ENCODE results near the gene SH3D19.
"Not testable (repeated sequence)": the region's sequence is repeated elsewhere in the genome, so short reads cannot be mapped to it uniquely, and the experiment has no call there.

The SH3D19 gene

DNA sequence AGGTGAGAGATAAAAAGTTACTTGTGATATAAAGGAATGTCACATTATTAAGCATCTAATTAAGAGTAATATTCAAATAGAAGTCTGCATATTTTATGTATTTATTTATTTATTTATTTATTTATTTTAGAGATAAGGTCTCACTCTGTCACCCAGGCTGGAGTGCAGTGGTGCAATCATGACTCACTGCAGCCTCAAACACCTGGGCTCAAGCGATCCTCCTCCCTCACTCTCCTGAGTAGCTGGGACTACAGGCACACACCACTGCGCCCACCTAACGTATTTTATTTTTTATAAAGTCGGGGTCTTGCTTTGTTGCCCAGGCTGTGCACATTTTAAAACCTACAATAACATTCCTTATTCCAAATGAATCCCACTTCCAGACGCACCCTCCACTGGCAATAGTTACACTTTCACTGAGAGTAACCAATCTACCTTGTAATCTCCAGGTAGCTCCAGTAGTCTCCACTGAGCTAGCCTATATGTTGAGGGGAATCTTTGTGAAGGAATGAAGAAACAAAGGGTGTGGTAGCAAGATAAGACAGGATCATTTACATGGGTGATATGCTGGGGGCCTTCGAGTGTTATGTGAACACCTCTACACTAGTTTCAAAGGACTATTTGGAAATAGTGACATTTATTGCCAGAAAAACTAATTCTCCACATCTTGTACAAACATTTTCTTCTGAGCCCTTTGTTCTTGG is 11.9 kb downstream of the SH3D19 start:
- Mint-ChIP-seq H3K27me3 (no peaks in the 10 kb centered on the region), H3K4me1 (no peaks in the 10 kb centered on the region), H3K36me3 (no peaks in the 10 kb centered on the region), H3K4me3 (no peak overlapping the region), H3K9me3 (no peaks in the 10 kb centered on the region), H3K27ac (no peak overlapping the region)
- DNase-seq: no peak
- CTCF ChIA-PET: interaction anchor here (0.6 kb wide), 1 partner anchor 13 kb away, joined by 3 read pairs; no protein-coding TSS in a partner anchor

GRCh38 chr4:151310124-151310728 is 15.2 kb downstream of the SH3D19 start:
- H3K4me3 Mint-ChIP-seq: no peak overlapping the region
- H3K27me3 Mint-ChIP-seq: no peaks in the 10 kb centered on the region
- DNase-seq: no peak
- no peaks in the 10 kb centered on the region for H3K4me1 Mint-ChIP-seq
- H3K36me3 Mint-ChIP-seq: no peaks in the 10 kb centered on the region
- CTCF ChIA-PET: no interaction called here
- no peak overlapping the region for H3K27ac Mint-ChIP-seq
- H3K9me3 Mint-ChIP-seq: no peaks in the 10 kb centered on the region

DNA sequence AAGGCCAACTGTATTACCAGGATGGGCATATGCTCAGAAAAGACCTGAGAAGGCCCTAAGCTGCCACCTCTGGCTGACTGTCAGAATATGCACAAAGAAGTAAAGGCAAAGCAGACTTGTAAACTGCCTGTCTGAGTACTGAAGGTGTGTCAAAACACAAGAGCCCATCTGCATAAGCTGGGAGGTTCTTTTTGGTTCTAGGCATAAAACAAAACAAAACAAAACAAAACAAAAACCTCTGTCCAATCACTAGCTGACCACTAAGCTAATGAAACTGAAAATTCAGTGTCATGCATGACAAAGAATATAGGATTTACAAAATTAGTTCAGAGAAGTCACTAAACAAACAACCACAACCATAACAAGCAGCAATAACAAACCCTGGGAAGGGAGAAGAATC is 20.6 kb downstream of the SH3D19 start:
- Mint-ChIP-seq H3K27ac (no peak overlapping the region), H3K36me3 (no peaks in the 10 kb centered on the region)
- CTCF ChIA-PET: interaction anchor here (1.6 kb wide), 1 partner anchor 29 kb away, joined by 4 read pairs; no protein-coding TSS in a partner anchor

GRCh38 chr4:151304226-151304625 is 21.2 kb downstream of the SH3D19 start:
- H3K4me1 Mint-ChIP-seq: no peaks in the 10 kb centered on the region
- DNase-seq: no peak
- no peaks in the 10 kb centered on the region for H3K27me3 Mint-ChIP-seq
- CTCF ChIA-PET: interaction anchor here (1.6 kb wide), 1 partner anchor 28 kb away, joined by 4 read pairs; no protein-coding TSS in a partner anchor
- H3K9me3 Mint-ChIP-seq: no peaks in the 10 kb centered on the region
- H3K27ac Mint-ChIP-seq: no peak overlapping the region
- H3K36me3 Mint-ChIP-seq: no peaks in the 10 kb centered on the region
- H3K4me3 Mint-ChIP-seq: no peak overlapping the region

More for the DNA sequence above, 20.6 kb downstream of the SH3D19 start:
- Mint-ChIP-seq H3K27me3 (no peaks in the 10 kb centered on the region), H3K4me3 (no peak overlapping the region), H3K4me1 (no peaks in the 10 kb centered on the region), H3K9me3 (no peaks in the 10 kb centered on the region)
- DNase-seq: no peak

DNA sequence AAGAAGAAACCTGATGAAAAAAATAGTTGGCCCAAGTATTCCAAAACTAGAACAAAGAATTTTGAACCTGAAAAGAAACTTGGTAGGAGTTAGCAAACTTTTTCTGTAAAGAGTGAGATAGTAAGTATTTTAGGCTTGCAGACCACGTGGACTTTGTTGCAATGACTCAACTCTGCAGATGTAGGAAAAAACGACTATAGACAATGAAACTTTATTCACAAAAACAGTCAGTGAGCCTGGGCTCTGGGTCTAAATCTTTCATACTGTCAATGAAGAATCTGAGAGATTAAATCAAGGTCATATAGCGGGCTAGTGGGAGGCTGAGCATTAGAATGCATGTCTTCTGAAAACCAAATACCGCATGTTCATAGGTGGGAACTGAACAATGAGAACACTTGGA is 23.0 kb downstream of the SH3D19 start:
- no peaks in the 10 kb centered on the region for H3K9me3 Mint-ChIP-seq
- H3K27me3 Mint-ChIP-seq: no peaks in the 10 kb centered on the region
- no peak overlapping the region for H3K27ac Mint-ChIP-seq
- no peaks in the 10 kb centered on the region for H3K4me1 Mint-ChIP-seq
- CTCF ChIA-PET: no interaction called here
- no peak for DNase-seq
- H3K4me3 Mint-ChIP-seq: no peak overlapping the region
- H3K36me3 Mint-ChIP-seq: no peaks in the 10 kb centered on the region

DNA sequence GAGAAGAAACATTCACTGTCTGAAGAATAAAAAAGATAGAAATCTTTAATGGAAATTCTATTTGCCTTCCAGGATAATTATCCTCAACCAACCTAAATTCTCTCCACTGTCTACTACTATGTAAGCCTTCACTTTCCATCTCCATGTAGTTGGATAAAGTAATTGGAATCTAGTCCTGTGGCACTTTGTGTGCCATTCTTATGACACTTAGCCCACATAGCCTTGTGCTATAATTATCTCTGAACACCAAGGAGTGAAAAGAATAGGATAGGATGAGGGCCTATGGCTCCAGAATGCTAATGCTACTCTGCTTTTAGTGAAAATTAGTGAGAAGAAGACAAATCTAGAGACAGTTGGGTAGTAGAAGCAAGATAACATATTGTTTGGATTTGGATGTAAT is 28.2 kb downstream of the SH3D19 start:
- Mint-ChIP-seq H3K4me1 (no peaks in the 10 kb centered on the region), H3K4me3 (no peak overlapping the region), H3K27ac (no peak overlapping the region), H3K36me3 (no peaks in the 10 kb centered on the region), H3K9me3 (no peaks in the 10 kb centered on the region), H3K27me3 (no peaks in the 10 kb centered on the region)
- CTCF ChIA-PET: no interaction called here
- DNase-seq: no peak

DNA sequence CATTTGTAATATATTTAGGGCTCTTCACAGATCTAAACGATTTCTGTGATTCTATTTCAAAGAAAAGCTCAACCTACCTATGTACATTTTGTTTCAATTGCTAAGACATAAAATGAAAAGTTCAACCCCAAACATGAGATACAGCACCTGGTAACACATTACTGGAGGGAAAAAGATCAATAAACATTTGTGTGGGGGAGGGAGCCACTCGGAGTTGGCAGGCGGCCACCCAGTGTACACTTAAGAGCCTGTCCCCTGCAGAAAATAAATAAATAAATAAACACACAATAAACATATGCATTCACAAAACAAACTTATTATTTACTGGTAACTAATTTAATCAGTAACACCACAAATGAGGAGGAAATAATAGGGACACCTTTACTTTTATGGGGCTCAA is 29.2 kb downstream of the SH3D19 start:
- CTCF ChIA-PET: no interaction called here
- no peak overlapping the region for H3K4me3 Mint-ChIP-seq
- H3K27ac Mint-ChIP-seq: no peak overlapping the region
- no peaks in the 10 kb centered on the region for H3K4me1 Mint-ChIP-seq
- H3K27me3 Mint-ChIP-seq: no peaks in the 10 kb centered on the region
- no peak for DNase-seq
- no peaks in the 10 kb centered on the region for H3K36me3 Mint-ChIP-seq
- no peaks in the 10 kb centered on the region for H3K9me3 Mint-ChIP-seq

GRCh38 chr4:151294833-151295496 is 30.4 kb downstream of the SH3D19 start:
- Mint-ChIP-seq H3K9me3 (no peaks in the 10 kb centered on the region), H3K36me3 (no peaks in the 10 kb centered on the region), H3K27ac (no peak overlapping the region), H3K4me1 (no peaks in the 10 kb centered on the region), H3K4me3 (no peak overlapping the region), H3K27me3 (no peaks in the 10 kb centered on the region)
- CTCF ChIA-PET: no interaction called here
- DNase-seq: no peak

DNA sequence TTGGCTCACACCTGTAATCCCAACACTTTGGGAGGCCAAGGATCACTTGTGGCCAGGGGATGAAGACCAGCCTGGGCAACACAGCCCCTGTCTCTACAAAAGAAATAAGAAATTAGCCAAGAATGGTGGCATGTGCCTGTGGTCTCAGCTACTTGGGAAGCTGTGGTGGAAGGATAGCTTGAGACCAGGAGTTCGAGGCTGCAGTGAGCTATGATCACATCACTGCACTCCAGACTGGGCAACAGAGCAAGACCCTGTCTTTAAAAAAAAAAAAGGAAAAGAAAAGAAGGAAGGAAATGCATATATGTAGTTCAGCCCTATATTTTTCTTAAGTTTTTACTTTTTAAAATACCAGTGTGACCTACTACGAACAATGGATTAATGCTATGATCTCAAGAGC is 33.4 kb downstream of the SH3D19 start:
- CTCF ChIA-PET: no interaction called here
- Mint-ChIP-seq H3K4me1 (no peaks in the 10 kb centered on the region), H3K9me3 (no peaks in the 10 kb centered on the region), H3K27ac (no peak overlapping the region), H3K36me3 (no peaks in the 10 kb centered on the region), H3K4me3 (no peak overlapping the region), H3K27me3 (no peaks in the 10 kb centered on the region)
- DNase-seq: no peak

DNA sequence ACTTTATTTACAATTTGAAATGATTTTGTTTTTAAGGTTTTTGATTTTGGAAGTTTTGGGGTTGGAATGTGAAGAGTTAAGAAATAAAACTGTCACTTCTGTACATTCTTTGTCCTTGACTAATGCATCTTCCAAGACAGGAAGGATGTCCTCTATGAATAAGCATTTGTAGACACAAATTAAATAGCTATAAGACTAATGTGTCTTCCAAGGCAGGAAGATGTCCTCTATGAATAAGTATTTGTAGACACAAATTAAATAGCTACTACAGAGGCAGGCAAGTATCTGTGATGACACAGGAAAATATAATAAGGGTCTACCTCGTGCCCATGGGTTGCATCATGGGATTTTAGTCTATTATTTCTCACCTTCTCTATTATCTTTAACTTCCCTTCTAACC is 33.9 kb downstream of the SH3D19 start:
- no peaks in the 10 kb centered on the region for H3K9me3 Mint-ChIP-seq
- no peak for DNase-seq
- CTCF ChIA-PET: no interaction called here

GRCh38 chr4:151287409-151287808 is 38.0 kb downstream of the SH3D19 start:
- DNase-seq: no peak
- CTCF ChIA-PET: no interaction called here
- no peak overlapping the region for H3K27ac Mint-ChIP-seq
- no peaks in the 10 kb centered on the region for H3K9me3 Mint-ChIP-seq
- H3K4me3 Mint-ChIP-seq: no peak overlapping the region
- H3K27me3 Mint-ChIP-seq: peaks cover 3% of the 10 kb centered on the region
- H3K36me3 Mint-ChIP-seq: no peaks in the 10 kb centered on the region
- no peaks in the 10 kb centered on the region for H3K4me1 Mint-ChIP-seq

More for the DNA sequence above, 33.9 kb downstream of the SH3D19 start:
- no peak overlapping the region for H3K27ac Mint-ChIP-seq
- H3K27me3 Mint-ChIP-seq: no peaks in the 10 kb centered on the region
- no peaks in the 10 kb centered on the region for H3K4me1 Mint-ChIP-seq
- H3K4me3 Mint-ChIP-seq: no peak overlapping the region
- H3K36me3 Mint-ChIP-seq: no peaks in the 10 kb centered on the region

GRCh38 chr4:151284534-151285245 is 40.7 kb downstream of the SH3D19 start:
- no peaks in the 10 kb centered on the region for H3K36me3 Mint-ChIP-seq
- CTCF ChIA-PET: interaction anchor here (0.9 kb wide), 1 partner anchor 8 kb away, joined by 4 read pairs; no protein-coding TSS in a partner anchor
- no peak overlapping the region for H3K27ac Mint-ChIP-seq
- DNase-seq: no peak
- H3K27me3 Mint-ChIP-seq: peaks cover 3% of the 10 kb centered on the region
- H3K9me3 Mint-ChIP-seq: no peaks in the 10 kb centered on the region
- H3K4me3 Mint-ChIP-seq: no peak overlapping the region
- H3K4me1 Mint-ChIP-seq: no peaks in the 10 kb centered on the region

- CTCF ChIA-PET: interaction anchor here (0.6 to 1.4 kb wide), 7 partner anchors 8 to 370 kb away, joined by 3 to 5 read pairs (median 4); no protein-coding TSS in a partner anchor
- Mint-ChIP-seq H3K4me1 (no peaks in the 10 kb centered on the region), H3K4me3 (no peak within 1 kb of the TSS), H3K9me3 (no peaks in the 10 kb centered on the region), H3K36me3 (no peaks in the 10 kb centered on the region), H3K27me3 (peaks cover 9% of the 10 kb centered on the region), H3K27ac (no peak within 1 kb of the TSS)
- peak; percentile 64 for DNase-seq
Observed at GRCh38 chr4:151276787-151277562, 48.4 kb downstream of the SH3D19 start, which contains the start of gene PRSS48. TSS of gene PRSS48 (plus strand) at chr4:151277161. CDS start at chr4:151277173, 12 bp downstream.

DNA sequence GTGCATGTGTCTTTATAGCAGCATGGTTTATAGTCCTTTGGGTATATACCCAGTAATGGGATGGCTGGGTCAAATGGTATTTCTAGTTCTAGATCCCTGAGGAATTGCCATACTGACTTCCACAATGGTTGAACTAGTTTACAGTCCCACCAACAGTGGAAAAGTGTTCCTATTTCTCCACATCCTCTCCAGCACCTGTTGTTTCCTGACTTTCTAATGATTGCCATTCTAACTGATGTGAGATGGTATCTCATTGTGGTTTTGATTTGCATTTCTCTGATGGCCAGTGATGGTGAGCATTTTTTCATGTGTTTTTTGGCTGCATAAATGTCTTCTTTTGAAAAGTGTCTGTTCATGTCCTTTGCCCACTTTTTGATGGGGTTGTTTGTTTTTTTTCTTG is 56.5 kb downstream of the SH3D19 start:
- DNase-seq, H3K36me3 Mint-ChIP-seq, H3K27ac Mint-ChIP-seq, H3K4me3 Mint-ChIP-seq, H3K27me3 Mint-ChIP-seq, H3K9me3 Mint-ChIP-seq, CTCF ChIA-PET, H3K4me1 Mint-ChIP-seq: not testable (repeated sequence)
